ENCODE results near the gene SMIM1.
"Not testable (repeated sequence)": the region's sequence is repeated elsewhere in the genome, so short reads cannot be mapped to it uniquely, and the experiment has no call there.

Gene SMIM1

DNA sequence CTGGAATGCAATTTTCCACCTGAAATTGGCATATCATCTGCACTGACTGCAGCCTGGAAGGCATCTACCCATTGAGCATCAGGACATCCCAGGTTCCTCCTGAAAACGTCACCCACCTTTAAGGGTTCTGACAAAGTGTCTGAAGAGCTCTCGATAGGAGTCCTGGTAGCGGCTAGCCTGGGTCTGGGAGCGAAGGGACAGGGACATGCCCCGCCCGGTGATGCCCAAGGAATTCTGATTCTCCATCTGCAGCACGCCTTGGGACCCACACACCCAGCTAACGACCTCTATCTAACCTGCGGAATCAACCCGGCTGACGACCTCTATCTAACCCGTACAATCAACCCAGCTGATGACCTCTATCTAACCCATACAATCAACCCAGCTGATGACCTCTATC lies 33.6 kb upstream of the SMIM1 start:
- no peak for DNase-seq

- DNase-seq = no peak
These were observed 32.5 kb upstream of the SMIM1 start for GRCh38 chr1:3740042-3740441.

DNA sequence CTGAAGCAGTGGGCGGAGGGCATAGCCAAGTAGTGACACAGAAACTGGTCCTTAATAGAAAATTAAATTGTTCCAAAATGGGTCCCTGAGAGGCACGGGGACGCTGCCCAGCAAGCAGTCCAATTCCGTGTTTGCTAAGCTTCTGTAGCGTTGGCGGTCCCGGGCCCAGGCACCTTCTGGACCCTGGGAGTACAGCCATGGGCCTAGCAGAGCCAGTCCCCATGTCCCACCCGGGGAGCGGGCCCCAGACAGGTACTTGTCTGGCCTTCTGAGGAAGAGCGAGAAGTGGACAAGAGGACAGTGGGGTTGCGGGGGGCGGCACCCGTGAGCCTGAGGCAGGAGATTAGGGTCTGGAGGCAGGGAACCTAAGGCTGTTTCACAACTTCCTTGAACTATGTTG lies 31.8 kb upstream of the SMIM1 start:
- DNase-seq = no peak

- no peak for DNase-seq
These were observed 30.7 kb upstream of the SMIM1 start for GRCh38 chr1:3741566-3742438.

GRCh38 chr1:3742439-3743298 lies 29.9 kb upstream of the SMIM1 start:
- no peak for DNase-seq

- DNase-seq = no peak
These were observed 29.1 kb upstream of the SMIM1 start for GRCh38 chr1:3743421-3743820.

- DNase-seq = no peak
These were observed 28.7 kb upstream of the SMIM1 start for GRCh38 chr1:3743826-3744225.

DNA sequence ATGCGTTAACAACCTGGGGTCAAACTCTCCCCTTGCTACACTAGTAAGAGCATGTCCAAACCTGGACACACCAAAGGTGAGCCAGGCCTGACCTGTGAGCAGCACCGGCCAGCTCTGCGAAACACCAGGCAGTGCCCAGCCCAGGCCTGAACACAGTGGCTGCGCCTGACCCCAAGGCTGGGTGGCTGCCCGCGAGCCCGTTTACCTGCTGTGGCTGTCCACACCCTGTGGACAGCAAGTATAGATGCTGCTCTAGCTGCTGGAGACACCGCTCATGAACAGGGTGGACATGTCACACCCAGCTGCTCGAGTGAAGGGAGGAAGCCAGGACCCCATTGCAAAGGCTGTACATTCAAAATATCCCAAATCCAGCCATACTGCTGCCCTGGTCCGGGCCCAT lies 27.9 kb upstream of the SMIM1 start:
- DNase-seq = no peak

- no peak for DNase-seq
These were observed 27.5 kb upstream of the SMIM1 start for GRCh38 chr1:3745071-3745470.

- no peak for DNase-seq
These were observed 26.8 kb upstream of the SMIM1 start for GRCh38 chr1:3745590-3746381.

- DNase-seq = no peak
These were observed 26.1 kb upstream of the SMIM1 start for GRCh38 chr1:3746389-3746829.

- DNase-seq = peak; percentile 83
These were observed 25.6 kb upstream of the SMIM1 start for GRCh38 chr1:3746830-3747521.

DNA sequence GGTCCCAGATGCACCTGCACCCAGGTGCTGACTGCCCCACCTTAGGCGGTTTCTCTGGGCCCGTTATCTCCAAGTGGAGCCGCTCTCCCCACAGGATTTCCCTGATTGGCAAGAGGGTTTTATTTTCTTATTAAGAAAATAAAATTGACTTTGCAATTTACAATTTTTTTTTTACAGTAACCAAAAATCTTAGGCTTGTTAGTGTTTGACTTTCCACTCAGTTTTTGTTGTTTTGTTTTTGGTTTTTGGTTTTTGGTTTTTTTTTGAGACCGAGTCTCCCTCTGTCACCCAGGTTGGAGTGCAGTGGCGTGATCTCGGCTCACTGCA lies 25.1 kb upstream of the SMIM1 start:
- no peak for DNase-seq

DNA sequence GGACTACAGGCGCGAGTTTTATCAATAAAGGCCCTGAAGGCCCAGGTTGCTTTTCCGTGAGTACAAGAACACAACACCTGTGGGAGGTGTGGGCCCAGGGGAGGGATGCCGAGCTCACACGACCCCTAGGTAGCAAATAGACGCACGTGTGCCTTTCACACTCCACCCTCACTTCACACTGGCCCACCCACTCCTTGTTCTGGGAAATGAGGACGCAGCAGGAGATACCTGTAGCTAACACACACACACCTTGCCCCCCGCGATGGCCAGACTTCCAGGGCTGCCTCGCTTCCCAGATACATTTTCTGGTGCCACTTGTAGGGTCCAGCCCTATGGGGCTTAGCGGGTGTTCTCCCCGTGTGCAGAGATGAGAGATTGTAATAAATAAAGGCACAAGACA lies 24.6 kb upstream of the SMIM1 start:
- DNase-seq = no peak

GRCh38 chr1:3748316-3748900 lies 24.1 kb upstream of the SMIM1 start:
- not testable (repeated sequence) for DNase-seq

DNA sequence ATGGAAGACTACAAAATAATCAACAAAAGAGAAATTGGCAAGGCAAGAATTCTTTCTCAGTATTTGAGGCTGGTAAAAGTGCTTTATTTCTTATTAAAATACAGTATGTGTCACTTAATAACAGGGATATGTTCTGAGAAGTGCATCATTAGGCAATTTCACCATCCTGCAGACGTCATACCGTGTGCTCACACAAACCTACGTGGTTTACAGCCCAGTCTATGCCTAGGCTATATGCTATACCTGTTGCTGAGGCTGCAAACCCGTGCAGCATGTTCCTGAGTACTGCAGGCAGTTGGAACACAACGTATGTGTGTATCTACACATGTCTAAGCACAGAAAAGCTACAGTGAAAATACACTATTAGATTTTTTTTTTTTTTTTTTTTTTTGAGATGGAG lies 23.0 kb upstream of the SMIM1 start:
- no peak for DNase-seq

- no peak for DNase-seq
These were observed 21.8 kb upstream of the SMIM1 start for GRCh38 chr1:3750741-3751140.

DNA sequence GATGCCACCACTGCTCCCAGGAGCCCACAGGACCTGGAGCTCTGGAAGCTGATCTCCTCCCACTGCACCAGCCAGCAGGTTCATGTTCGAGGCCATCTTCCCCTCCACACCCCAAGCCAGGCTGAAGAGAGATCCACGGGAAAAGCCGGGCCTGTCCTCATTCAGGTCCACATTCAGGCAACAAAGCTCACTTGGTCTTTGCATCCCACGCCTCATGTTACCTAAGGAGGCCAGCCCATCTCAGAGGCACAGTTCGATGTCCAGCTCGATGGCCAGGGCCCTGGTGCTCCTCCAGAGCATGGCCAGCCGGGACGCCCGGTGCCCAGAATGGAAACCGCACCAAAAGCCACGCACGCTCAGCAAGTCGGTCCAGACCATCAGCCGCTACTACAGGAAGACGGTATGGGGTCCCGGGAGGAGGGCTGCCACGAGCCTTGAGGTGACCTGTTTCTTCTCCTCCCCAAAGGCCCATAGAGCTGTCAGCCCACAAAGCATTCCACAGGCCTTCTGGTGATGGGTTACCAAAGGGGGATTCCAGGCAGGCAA lies 20.1 kb upstream of the SMIM1 start, which contains the start of gene CCDC27:
CCDC27 (plus strand) TSS at position 51 of the 546 bp plus-strand sequence; CDS start at position 83, 32 bp downstream.
- no peak for DNase-seq

GRCh38 chr1:3753656-3754454 lies 18.7 kb upstream of the SMIM1 start:
- DNase-seq = no peak

DNA sequence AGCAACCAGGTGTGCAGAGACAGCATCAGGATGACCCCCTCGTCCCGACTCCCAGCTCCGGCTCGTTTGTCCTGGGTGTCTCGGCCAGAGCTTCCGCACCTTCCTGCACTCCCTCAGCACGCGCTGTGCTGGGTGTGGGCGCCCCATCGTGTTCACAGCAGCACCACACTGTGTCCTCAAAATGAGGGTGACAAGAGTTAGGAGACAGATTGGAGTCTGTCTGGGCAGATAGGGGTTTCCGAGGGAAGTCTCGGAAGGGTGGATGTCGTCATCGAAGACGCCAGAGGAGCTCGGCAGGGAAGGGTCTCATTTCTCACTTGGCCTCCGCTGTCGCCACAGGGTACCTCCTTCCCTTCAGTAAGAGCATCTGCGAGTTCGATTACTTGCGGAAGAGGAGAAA lies 16.2 kb upstream of the SMIM1 start:
- no peak for DNase-seq

- no peak for DNase-seq
These were observed 13.4 kb upstream of the SMIM1 start for GRCh38 chr1:3759164-3759563.
